ENCODE measurements around the gene FMO1.

DNA sequence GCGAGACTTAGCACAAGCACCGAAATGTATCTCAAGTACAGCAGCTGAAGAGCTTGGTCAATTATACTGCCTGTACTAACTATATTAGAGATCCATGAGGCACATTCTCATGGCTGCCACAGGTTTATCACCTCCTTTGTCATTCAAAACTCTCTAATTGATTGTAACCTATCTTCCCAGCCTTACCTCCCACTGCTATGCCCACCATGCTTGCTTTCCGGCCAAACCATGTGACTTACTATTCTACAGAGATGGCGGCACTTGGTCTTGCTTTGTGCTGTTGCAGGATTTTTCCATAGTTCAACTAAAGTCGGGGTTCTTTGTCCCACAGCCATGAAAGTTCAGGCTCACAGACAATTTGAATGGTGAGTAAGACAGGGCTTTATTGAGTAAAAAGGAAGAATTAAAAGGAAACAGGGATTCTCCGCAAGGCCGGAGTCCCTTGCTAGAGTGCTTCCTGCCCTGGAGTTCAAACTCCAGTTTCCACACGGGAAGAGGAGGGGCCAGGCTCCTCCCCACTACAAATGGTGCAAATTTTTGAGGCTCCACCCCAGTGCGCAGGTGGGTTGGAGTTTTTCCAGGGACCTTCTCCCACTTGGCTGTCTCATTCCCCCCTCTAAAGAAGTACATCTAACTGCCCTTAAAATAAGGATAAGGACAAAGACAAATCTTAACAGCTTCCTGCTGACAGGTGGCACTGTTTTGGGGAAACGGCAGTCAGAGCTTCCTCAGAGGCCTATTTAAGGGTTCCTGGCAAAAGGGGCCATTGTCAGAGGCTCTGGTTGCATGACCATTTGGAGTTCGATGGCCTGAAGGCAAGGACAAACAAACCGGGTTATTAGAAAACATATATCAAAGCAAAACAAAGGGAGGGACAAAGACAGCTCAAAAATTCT, 34.5 kb upstream of the FMO1 start:
- TF ChIP-seq, protein P1, sequence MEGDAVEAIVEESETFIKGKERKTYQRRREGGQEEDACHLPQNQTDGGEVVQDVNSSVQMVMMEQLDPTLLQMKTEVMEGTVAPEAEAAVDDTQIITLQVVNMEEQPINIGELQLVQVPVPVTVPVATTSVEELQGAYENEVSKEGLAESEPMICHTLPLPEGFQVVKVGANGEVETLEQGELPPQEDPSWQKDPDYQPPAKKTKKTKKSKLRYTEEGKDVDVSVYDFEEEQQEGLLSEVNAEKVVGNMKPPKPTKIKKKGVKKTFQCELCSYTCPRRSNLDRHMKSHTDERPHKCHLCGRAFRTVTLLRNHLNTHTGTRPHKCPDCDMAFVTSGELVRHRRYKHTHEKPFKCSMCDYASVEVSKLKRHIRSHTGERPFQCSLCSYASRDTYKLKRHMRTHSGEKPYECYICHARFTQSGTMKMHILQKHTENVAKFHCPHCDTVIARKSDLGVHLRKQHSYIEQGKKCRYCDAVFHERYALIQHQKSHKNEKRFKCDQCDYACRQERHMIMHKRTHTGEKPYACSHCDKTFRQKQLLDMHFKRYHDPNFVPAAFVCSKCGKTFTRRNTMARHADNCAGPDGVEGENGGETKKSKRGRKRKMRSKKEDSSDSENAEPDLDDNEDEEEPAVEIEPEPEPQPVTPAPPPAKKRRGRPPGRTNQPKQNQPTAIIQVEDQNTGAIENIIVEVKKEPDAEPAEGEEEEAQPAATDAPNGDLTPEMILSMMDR (IDR thresholded peaks at IDR 0.05): peak; percentile 30; the same call in 1 of the 2 replicates
- TF ChIP-seq ZFX (IDR thresholded peaks at IDR 0.05; ENCODE audit: borderline replicate concordance): no peak

All from 22Rv1 (cell line).